Kidney (tissue), 14 donors: ENCODE data around the gene NYAP2. TPM values are rescaled to one million over a fixed set of nuclear protein-coding genes. Genes with fewer than 3 reads are reported as not detected.

ENCODE experiments used
- DNase-seq, 5 donors: peaks; one replicate each; pipeline ENCODE4 v3.0.0-alpha.2; 2013 to 2020
- FAIRE-seq: peaks from 2 replicates; lab custom pipeline; 2012; peaks lifted over from hg19 to GRCh38; lab: Jason Lieb, UNC
- H3K27ac ChIP-seq, 2 donors: one replicate each; pipeline ENCODE4 v1.7.0; 2013; ENCODE audit warnings: low read depth in 2 of 2, low read length in 2 of 2, inconsistent platforms in 1 of 2
- H3K27me3 ChIP-seq: one replicate; pipeline ENCODE4 v1.7.1; 2013; ENCODE audit warnings: low read length, inconsistent platforms; ENCODE audit not compliant: control insufficient read depth, insufficient read depth
- H3K36me3 ChIP-seq, 3 donors: one replicate each; pipeline versions ENCODE4 v1.7.0 to v1.7.1; 2013; ENCODE audit warnings: low read length in 3 of 3, control low read depth in 1 of 3, inconsistent platforms in 1 of 3; ENCODE audit not compliant: insufficient read depth in 3 of 3, control insufficient read depth in 2 of 3
- H3K4me1 ChIP-seq, 3 donors: one replicate each; pipeline versions ENCODE4 v1.7.0 to v1.7.1; 2013; ENCODE audit warnings: low read length in 3 of 3, inconsistent platforms in 1 of 3, low read depth in 1 of 3; ENCODE audit not compliant: control insufficient read depth in 2 of 3, insufficient read depth in 2 of 3
- H3K4me3 ChIP-seq, 3 donors: one replicate each; pipeline versions ENCODE4 v1.7.0 to v1.8.1; 2013; ENCODE audit warnings: low read length in 3 of 3, control low read depth in 1 of 3, inconsistent platforms in 1 of 3
- H3K9ac ChIP-seq, 3 donors: one replicate each; pipeline versions ENCODE4 v1.7.0 to v1.7.1; 2013; ENCODE audit warnings: low read length in 3 of 3, control low read depth in 1 of 3, inconsistent platforms in 1 of 3
- H3K9me3 ChIP-seq, 3 donors: one replicate each; pipeline versions ENCODE4 v1.7.0 to v1.7.1; 2013; ENCODE audit warnings: low read length in 3 of 3, control low read depth in 1 of 3, inconsistent platforms in 1 of 3; ENCODE audit not compliant: control insufficient read depth in 2 of 3, insufficient read depth in 1 of 3
- CTCF ChIP-seq: IDR thresholded peaks from 3 replicates; pipeline ENCODE4 v1.5.1; 2012; ENCODE audit warnings: mild to moderate bottlenecking, moderate library complexity, borderline replicate concordance; ENCODE audit not compliant: insufficient read depth; ENCODE audit errors: extremely low read depth
- intact Hi-C: fragments of 100-400 bp; cut with DNase I; formaldehyde crosslinking; loops from one replicate; pipeline ENCODE4 v1.11.1; 2022
- polyA plus RNA-seq: library from polyadenylated mRNA; stranded (reverse); fragments of 350-450 nt; fragmentation: Illumina TruSeq; extraction: RNeasy Lipid Tissue Mini Kit (QIAGEN cat#74804); gene quantifications from one replicate; pipeline ENCODE4 v1.2.3, GENCODE V29; 2014; ENCODE audit warnings: low read depth, low replicate concordance; ENCODE audit not compliant: insufficient read depth
- total RNA-seq: library from RNA; stranded (reverse); fragmentation: NEBNext Ultra II Directional; extraction: Animal tissue kit (Norgen Biotek cat#: 25700); gene quantifications from one replicate; pipeline ENCODE4 v1.2.1, GENCODE V29; 2021
- donor health status: control.
- donor health status: control.
- donor health status: control.
- donor health status: control.
- donor health status: control.
- donor health status: DM: yes; HTN: yes; CAD: no.
- donor health status: Normal renal cell carcinoma (clear cell type).

The NYAP2 gene
- total and polyA plus RNA-seq, 2 donors from 2014 or later = 0.66 TPM; not detected in 1

DNA sequence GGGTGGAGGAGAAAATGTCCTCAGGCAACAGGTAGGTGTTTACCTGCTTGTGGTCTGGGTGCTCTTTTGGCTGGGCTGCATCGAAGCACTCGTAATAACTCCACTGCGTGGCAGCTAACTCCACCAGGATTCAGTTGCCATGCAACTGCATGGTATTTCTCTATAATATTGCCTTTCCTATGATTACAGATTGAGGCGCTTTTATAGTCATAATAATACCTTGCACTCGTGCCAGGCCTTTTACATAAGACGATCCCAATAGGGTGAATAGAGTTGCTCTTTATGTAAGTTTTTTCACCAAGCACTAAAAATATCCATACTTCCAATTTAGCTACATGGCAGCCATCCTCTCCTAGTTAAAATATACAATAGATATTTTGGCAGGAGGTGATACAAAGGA is 19.7 kb upstream of the NYAP2 start:
- H3K36me3 ChIP-seq = no peaks in the 10 kb centered on the region
- H3K4me3 ChIP-seq = no peak overlapping the region
- FAIRE-seq (no peak), DNase-seq (no peak)
- no peak for TF ChIP-seq CTCF
- no peak overlapping the region for H3K27ac ChIP-seq
- no peaks in the 10 kb centered on the region for H3K27me3 ChIP-seq
- intact Hi-C loops = no loop called here
- no peaks in the 10 kb centered on the region for H3K9me3 ChIP-seq
- no peaks in the 10 kb centered on the region for H3K4me1 ChIP-seq
- H3K9ac ChIP-seq = no peak overlapping the region

DNA sequence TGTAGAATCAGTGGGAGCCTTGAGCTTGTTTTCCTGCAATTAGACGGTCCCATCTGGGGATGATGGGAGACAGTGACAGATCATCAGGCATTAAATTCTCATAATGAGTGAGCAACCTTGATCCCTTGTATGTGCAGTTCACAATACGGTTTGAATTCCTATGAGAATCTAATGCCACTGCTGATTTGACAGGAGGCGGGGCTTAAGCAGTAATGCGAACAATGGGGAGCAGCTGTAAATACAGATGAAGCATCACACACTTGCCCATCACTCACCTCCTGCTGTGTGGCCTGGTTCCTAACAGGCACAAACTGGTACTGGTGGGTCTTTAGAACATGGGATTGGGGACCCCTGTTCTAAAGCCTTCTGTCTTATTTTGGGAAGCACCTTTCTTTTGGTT is 17.9 kb upstream of the NYAP2 start:
- Histone ChIP-seq H3K36me3 (no peaks in the 10 kb centered on the region), H3K4me1 (no peaks in the 10 kb centered on the region), H3K27me3 (no peaks in the 10 kb centered on the region), H3K9ac (no peak overlapping the region), H3K9me3 (no peaks in the 10 kb centered on the region), H3K27ac (no peak overlapping the region), H3K4me3 (no peak overlapping the region)
- no peak for FAIRE-seq
- TF ChIP-seq CTCF = no peak
- no peak for DNase-seq
- intact Hi-C loops = no loop called here

DNA sequence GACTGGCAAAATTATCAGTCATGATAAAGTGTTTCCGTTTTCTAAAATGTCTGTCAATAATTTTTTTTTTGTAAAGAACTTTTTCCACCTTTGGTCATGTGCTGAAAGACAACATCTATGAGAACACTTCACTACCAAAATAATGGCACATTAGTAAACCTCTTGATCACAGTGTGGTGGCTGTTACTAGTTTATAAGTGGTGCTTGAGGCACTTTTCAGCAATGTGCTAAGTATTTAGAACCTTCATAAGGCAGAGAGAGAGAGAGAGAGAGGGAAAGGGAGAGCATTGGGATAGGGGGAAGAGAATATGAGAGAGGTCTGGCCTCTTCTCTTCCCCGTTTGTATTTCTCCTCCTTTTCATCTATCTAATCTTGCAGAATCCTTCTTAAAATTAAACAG is 1.1 kb upstream of the NYAP2 start:
- no peak overlapping the region for H3K27ac ChIP-seq
- no peaks in the 10 kb centered on the region for H3K36me3 ChIP-seq
- TF ChIP-seq CTCF = no peak
- no peaks in the 10 kb centered on the region for H3K27me3 ChIP-seq
- DNase-seq (no peak), FAIRE-seq (no peak)
- H3K4me3 ChIP-seq = no peak overlapping the region
- intact Hi-C loops = no loop called here
- no peak overlapping the region for H3K9ac ChIP-seq
- H3K4me1 ChIP-seq = no peaks in the 10 kb centered on the region
- H3K9me3 ChIP-seq = no peaks in the 10 kb centered on the region

GRCh38 chr2:225400060-225400511 is 576 bp downstream of the NYAP2 start:
- H3K4me1 ChIP-seq = no peaks in the 10 kb centered on the region
- H3K36me3 ChIP-seq = no peaks in the 10 kb centered on the region
- intact Hi-C loops = no loop called here
- DNase-seq = peak in 4 of 5 donors; percentile 35 to 78 (median 58)
- FAIRE-seq = no peak
- no peak overlapping the region for H3K4me3 ChIP-seq
- no peaks in the 10 kb centered on the region for H3K9me3 ChIP-seq
- no peak overlapping the region for H3K27ac ChIP-seq
- no peak overlapping the region for H3K9ac ChIP-seq
- H3K27me3 ChIP-seq = no peaks in the 10 kb centered on the region
- TF ChIP-seq CTCF = no peak
